ENCODE measurements around the gene PARP12. TPM values are rescaled to one million over a fixed set of nuclear protein-coding genes. Genes with fewer than 3 reads are reported as not detected.

Gene PARP12
- total RNA-seq, 1 donor from 2014 or later, result 2.9 TPM

- Mint-ChIP-seq H3K9me3 (no peaks in the 10 kb centered on the region), H3K4me1 (peaks cover 2% of the 10 kb centered on the region), H3K36me3 (ENCODE audit: low read depth) (no peaks in the 10 kb centered on the region), H3K27ac (ENCODE audit: unreplicated experiment) (no peak overlapping the region), H3K4me3 (no peak overlapping the region), H3K27me3 (ENCODE audit: low read depth) (peaks cover 28% of the 10 kb centered on the region)
- DNase-seq (ENCODE audit: low read depth, low spot score), result no peak
- no peak for TF ChIP-seq CTCF (conservative IDR thresholded peaks at IDR 0.05)
Observed at GRCh38 chr7:140015471-140015970, 47.2 kb downstream of the PARP12 start.

- TF ChIP-seq CTCF (conservative IDR thresholded peaks at IDR 0.05), result no peak
- Mint-ChIP-seq H3K9me3 (no peaks in the 10 kb centered on the region), H3K27me3 (ENCODE audit: low read depth) (peaks cover 32% of the 10 kb centered on the region), H3K4me1 (peaks cover 6% of the 10 kb centered on the region), H3K27ac (ENCODE audit: unreplicated experiment) (no peak overlapping the region), H3K4me3 (no peak overlapping the region), H3K36me3 (ENCODE audit: low read depth) (no peaks in the 10 kb centered on the region)
- DNase-seq (ENCODE audit: low read depth, low spot score), result no peak
Observed at GRCh38 chr7:140014123-140014522, 48.6 kb downstream of the PARP12 start.

- H3K4me1 Mint-ChIP-seq, result peaks cover 6% of the 10 kb centered on the region
- H3K36me3 Mint-ChIP-seq (ENCODE audit: low read depth), result no peaks in the 10 kb centered on the region
- no peak for DNase-seq (ENCODE audit: low read depth, low spot score)
- no peak overlapping the region for H3K4me3 Mint-ChIP-seq
- H3K9me3 Mint-ChIP-seq, result no peaks in the 10 kb centered on the region
- peaks cover 32% of the 10 kb centered on the region for H3K27me3 Mint-ChIP-seq (ENCODE audit: low read depth)
- no peak overlapping the region for H3K27ac Mint-ChIP-seq (ENCODE audit: unreplicated experiment)
- no peak for TF ChIP-seq CTCF (conservative IDR thresholded peaks at IDR 0.05)
Observed at GRCh38 chr7:140013676-140014075, 49.1 kb downstream of the PARP12 start.

- H3K27ac Mint-ChIP-seq (ENCODE audit: unreplicated experiment), result no peak overlapping the region
- H3K27me3 Mint-ChIP-seq (ENCODE audit: low read depth), result peaks cover 36% of the 10 kb centered on the region
Observed at GRCh38 chr7:140010194-140010895, 52.4 kb downstream of the PARP12 start.

GRCh38 chr7:140009735-140010134 is 53.0 kb downstream of the PARP12 start:
- peaks cover 6% of the 10 kb centered on the region for H3K4me1 Mint-ChIP-seq
- no peaks in the 10 kb centered on the region for H3K36me3 Mint-ChIP-seq (ENCODE audit: low read depth)
- no peak overlapping the region for H3K27ac Mint-ChIP-seq (ENCODE audit: unreplicated experiment)
- no peak for DNase-seq (ENCODE audit: low read depth, low spot score)
- no peak for TF ChIP-seq CTCF (conservative IDR thresholded peaks at IDR 0.05)
- peaks cover 33% of the 10 kb centered on the region for H3K27me3 Mint-ChIP-seq (ENCODE audit: low read depth)
- H3K4me3 Mint-ChIP-seq, result no peak overlapping the region
- H3K9me3 Mint-ChIP-seq, result no peaks in the 10 kb centered on the region

More at GRCh38 chr7:140010194-140010895, 52.4 kb downstream of the PARP12 start:
- Mint-ChIP-seq H3K9me3 (no peaks in the 10 kb centered on the region), H3K4me3 (no peak overlapping the region), H3K36me3 (ENCODE audit: low read depth) (no peaks in the 10 kb centered on the region), H3K4me1 (peaks cover 6% of the 10 kb centered on the region)
- TF ChIP-seq CTCF (conservative IDR thresholded peaks at IDR 0.05), result no peak
- DNase-seq (ENCODE audit: low read depth, low spot score), result no peak
